Loucy (cell line): ENCODE results near the gene MRTFB.

ENCODE experiments used
- H2AFZ ChIP-seq: fragments of 200-600 bp; sonication (generic); 2 replicates; pipeline ENCODE4 v1.6.0; 2016; ENCODE audit warnings: antibody characterized with exemption, mild to moderate bottlenecking, low read length, moderate library complexity
- H3F3A ChIP-seq: fragments of 200-600 bp; 2 replicates; pipeline ENCODE4 v1.6.0; 2016; ENCODE audit warnings: antibody characterized with exemption, low read depth, mild to moderate bottlenecking
- H3K27me3 ChIP-seq: fragments of 200-600 bp; sonication (generic); 2 replicates; pipeline ENCODE4 v1.6.1; 2014; ENCODE audit warnings: low read length, mild to moderate bottlenecking; ENCODE audit not compliant: insufficient read depth, poor library complexity, severe bottlenecking
- H3K36me3 ChIP-seq: fragments of 200-600 bp; sonication (generic); 2 replicates; pipeline ENCODE4 v1.6.1; 2016; ENCODE audit warnings: low read length; ENCODE audit not compliant: insufficient read depth
- H3K4me1 ChIP-seq: fragments of 200-600 bp; sonication (generic); 2 replicates; pipeline ENCODE4 v1.5.1; 2014; ENCODE audit warnings: low read length, mild to moderate bottlenecking; ENCODE audit not compliant: insufficient read depth, poor library complexity, severe bottlenecking
- H3K4me2 ChIP-seq: fragments of 200-600 bp; sonication (generic); 2 replicates; pipeline ENCODE4 v1.6.0; 2014; ENCODE audit warnings: antibody characterized with exemption, low read length, low read depth, mild to moderate bottlenecking; ENCODE audit not compliant: poor library complexity, severe bottlenecking
- H3K4me3 ChIP-seq: fragments of 200-600 bp; sonication (generic); 2 replicates; pipeline ENCODE4 v1.5.1; 2014; ENCODE audit warnings: low read length, mild to moderate bottlenecking, mixed read lengths; ENCODE audit not compliant: poor library complexity, severe bottlenecking
- H3K79me2 ChIP-seq: fragments of 200-600 bp; sonication (generic); 2 replicates; pipeline ENCODE4 v1.6.1; 2014; ENCODE audit warnings: low read length; ENCODE audit not compliant: insufficient read depth
- H3K9ac ChIP-seq: fragments of 200-600 bp; sonication (generic); 2 replicates; pipeline ENCODE4 v1.6.0; 2014; ENCODE audit warnings: mild to moderate bottlenecking, low read depth, low read length, moderate library complexity; ENCODE audit not compliant: poor library complexity, severe bottlenecking
- H3K9me2 ChIP-seq: fragments of 200-600 bp; sonication (generic); replicated peaks from 2 replicates; pipeline ENCODE4 v1.6.1; 2016; ENCODE audit warnings: low read depth, low read length, mixed read lengths
- H3K9me3 ChIP-seq: fragments of 200-600 bp; sonication (generic); 2 replicates; pipeline ENCODE4 v1.6.1; 2014; ENCODE audit warnings: mild to moderate bottlenecking, antibody characterized with exemption, low read length, low read depth; ENCODE audit not compliant: insufficient read depth
- H4K20me1 ChIP-seq: fragments of 200-600 bp; sonication (generic); 2 replicates; pipeline ENCODE4 v1.6.0; 2014; ENCODE audit warnings: antibody characterized with exemption, low read length, mild to moderate bottlenecking; ENCODE audit not compliant: insufficient read depth, poor library complexity, severe bottlenecking
- CTCF ChIP-seq: fragments of 200-600 bp; sonication (generic); conservative IDR thresholded peaks from 2 replicates; pipeline ENCODE4 v1.5.1; 2014; ENCODE audit warnings: mild to moderate bottlenecking, antibody characterized with exemption, low read length
- EZH2phosphoT487 ChIP-seq: fragments of 200-600 bp; IDR thresholded peaks from 2 replicates; pipeline ENCODE4 v1.6.1; 2018; ENCODE audit warnings: antibody characterized with exemption, mild to moderate bottlenecking, moderate library complexity, borderline replicate concordance

MRTFB gene

DNA sequence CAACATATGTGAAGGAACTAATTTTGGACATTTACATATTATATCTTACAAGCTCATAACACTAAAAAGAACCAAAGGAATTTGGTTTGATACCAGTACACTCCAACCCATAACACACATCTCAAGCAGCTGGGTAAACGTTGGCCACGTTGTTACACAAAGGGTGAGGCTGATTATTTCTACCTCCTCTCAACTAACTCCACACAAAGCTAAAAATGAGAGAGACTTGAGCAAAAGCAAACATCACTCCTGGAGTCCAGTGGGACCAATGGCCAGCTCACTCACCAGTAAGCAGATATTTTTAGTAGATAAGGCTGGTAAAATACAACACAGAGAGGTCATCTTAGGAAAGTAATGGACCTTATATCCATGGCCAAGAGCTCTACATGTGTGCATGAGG is 207.6 kb downstream of the MRTFB start:
- Histone ChIP-seq H3K4me3 (no peak overlapping the region), H3K9me2 (no peaks in the 10 kb centered on the region), H3K9me3 (no peaks in the 10 kb centered on the region), H3K36me3 (no peaks in the 10 kb centered on the region), H3K9ac (no peak overlapping the region), H4K20me1 (no peaks in the 10 kb centered on the region), H3K4me2 (no peak overlapping the region), H3K27me3 (no peaks in the 10 kb centered on the region), H3F3A (no peaks in the 10 kb centered on the region), H2AFZ (no peak overlapping the region), H3K4me1 (no peaks in the 10 kb centered on the region), H3K79me2 (no peaks in the 10 kb centered on the region)
- TF ChIP-seq EZH2phosphoT487 (no peak), CTCF (no peak)

GRCh38 chr16:14280541-14280940 is 209.4 kb downstream of the MRTFB start:
- Histone ChIP-seq H3K27me3 (no peaks in the 10 kb centered on the region), H4K20me1 (no peaks in the 10 kb centered on the region), H3K4me1 (no peaks in the 10 kb centered on the region), H3K4me3 (no peak overlapping the region), H3K4me2 (no peak overlapping the region), H3K9me3 (no peaks in the 10 kb centered on the region), H2AFZ (no peak overlapping the region), H3F3A (no peaks in the 10 kb centered on the region), H3K9ac (no peak overlapping the region), H3K79me2 (no peaks in the 10 kb centered on the region), H3K9me2 (no peaks in the 10 kb centered on the region), H3K36me3 (no peaks in the 10 kb centered on the region)
- no peak for TF ChIP-seq CTCF
- no peak for TF ChIP-seq EZH2phosphoT487

DNA sequence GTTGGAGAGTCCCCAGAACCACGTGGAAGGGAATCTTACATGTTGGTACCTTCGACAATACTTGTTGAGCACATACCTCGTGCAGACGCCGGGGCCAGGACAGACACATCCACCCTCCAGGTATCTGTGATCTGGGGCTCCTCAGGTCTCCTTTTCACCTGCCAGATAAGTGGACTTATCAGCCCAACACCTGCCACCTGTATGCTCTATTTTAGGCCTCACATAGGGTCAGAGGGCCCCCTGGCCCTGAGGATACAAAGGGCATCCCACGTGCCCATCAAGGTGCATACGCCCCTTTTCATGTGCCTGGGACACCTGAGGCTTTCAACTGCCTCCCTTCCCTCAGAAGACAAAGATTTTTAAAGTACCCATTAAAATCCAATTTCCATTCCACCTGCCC is 212.7 kb downstream of the MRTFB start:
- Histone ChIP-seq H3K27me3 (no peaks in the 10 kb centered on the region), H3K79me2 (no peaks in the 10 kb centered on the region), H3K4me3 (no peak overlapping the region), H3F3A (no peaks in the 10 kb centered on the region), H3K9ac (no peak overlapping the region), H3K4me1 (no peaks in the 10 kb centered on the region), H3K9me3 (no peaks in the 10 kb centered on the region), H2AFZ (no peak overlapping the region), H3K4me2 (no peak overlapping the region), H4K20me1 (no peaks in the 10 kb centered on the region), H3K36me3 (no peaks in the 10 kb centered on the region), H3K9me2 (no peaks in the 10 kb centered on the region)
- TF ChIP-seq CTCF (no peak), EZH2phosphoT487 (no peak)
